ENCODE data around the gene PDGFD. TPM values are rescaled to one million over a fixed set of nuclear protein-coding genes. Genes with fewer than 3 reads are reported as not detected.
"Not testable (repeated sequence)": the region's sequence is repeated elsewhere in the genome, so short reads cannot be mapped to it uniquely, and the experiment has no call there.

Gene PDGFD
- polyA plus RNA-seq, 3 donors, result 22.6 to 24.4 (median 22.6) TPM

- no peak for DNase-seq (ENCODE audit: extremely low read depth in 1 of 11, low read depth in 9 of 11, low spot score in 4 of 11)
These were observed 89.8 kb downstream of the PDGFD start for GRCh38 chr11:104073950-104074705.

GRCh38 chr11:104067534-104067933 lies 96.4 kb downstream of the PDGFD start:
- no peak for DNase-seq (ENCODE audit: extremely low read depth in 1 of 11, low read depth in 9 of 11, low spot score in 4 of 11)

- DNase-seq (ENCODE audit: extremely low read depth in 1 of 11, low read depth in 9 of 11, low spot score in 4 of 11), result no peak
These were observed 99.8 kb downstream of the PDGFD start for GRCh38 chr11:104064034-104064630.

- DNase-seq (ENCODE audit: extremely low read depth in 1 of 11, low read depth in 9 of 11, low spot score in 4 of 11), result no peak
These were observed 102.0 kb downstream of the PDGFD start for GRCh38 chr11:104061853-104062521.

GRCh38 chr11:104060820-104061219 lies 103.1 kb downstream of the PDGFD start:
- no peak for DNase-seq (ENCODE audit: extremely low read depth in 1 of 11, low read depth in 9 of 11, low spot score in 4 of 11)

GRCh38 chr11:104060004-104060794 lies 103.7 kb downstream of the PDGFD start:
- no peak for DNase-seq (ENCODE audit: extremely low read depth in 1 of 11, low read depth in 9 of 11, low spot score in 4 of 11)

- no peak for DNase-seq (ENCODE audit: extremely low read depth in 1 of 11, low read depth in 9 of 11, low spot score in 4 of 11)
These were observed 105.3 kb downstream of the PDGFD start for GRCh38 chr11:104058680-104059079.

GRCh38 chr11:104057908-104058307 lies 106.0 kb downstream of the PDGFD start:
- no peak for DNase-seq (ENCODE audit: extremely low read depth in 1 of 11, low read depth in 9 of 11, low spot score in 4 of 11)

- no peak for DNase-seq (ENCODE audit: extremely low read depth in 1 of 11, low read depth in 9 of 11, low spot score in 4 of 11)
These were observed 108.4 kb downstream of the PDGFD start for GRCh38 chr11:104055596-104055995.

- DNase-seq (ENCODE audit: extremely low read depth in 1 of 11, low read depth in 9 of 11, low spot score in 4 of 11), result no peak
These were observed 108.9 kb downstream of the PDGFD start for GRCh38 chr11:104054911-104055529.

GRCh38 chr11:104053743-104054478 lies 110.0 kb downstream of the PDGFD start:
- DNase-seq (ENCODE audit: extremely low read depth in 1 of 11, low read depth in 9 of 11, low spot score in 4 of 11), result no peak

- DNase-seq (ENCODE audit: extremely low read depth in 1 of 11, low read depth in 9 of 11, low spot score in 4 of 11), result no peak
These were observed 112.2 kb downstream of the PDGFD start for GRCh38 chr11:104051778-104052177.

- DNase-seq (ENCODE audit: extremely low read depth in 1 of 11, low read depth in 9 of 11, low spot score in 4 of 11), result no peak
These were observed 114.8 kb downstream of the PDGFD start for GRCh38 chr11:104049116-104049515.

GRCh38 chr11:104046858-104047257 lies 117.1 kb downstream of the PDGFD start:
- DNase-seq (ENCODE audit: extremely low read depth in 1 of 11, low read depth in 9 of 11, low spot score in 4 of 11), result not testable (repeated sequence)

GRCh38 chr11:104046331-104046730 lies 117.6 kb downstream of the PDGFD start:
- DNase-seq (ENCODE audit: extremely low read depth in 1 of 11, low read depth in 9 of 11, low spot score in 4 of 11), result no peak

- DNase-seq (ENCODE audit: extremely low read depth in 1 of 11, low read depth in 9 of 11, low spot score in 4 of 11), result no peak
These were observed 120.2 kb downstream of the PDGFD start for GRCh38 chr11:104043678-104044239.

- DNase-seq (ENCODE audit: extremely low read depth in 1 of 11, low read depth in 9 of 11, low spot score in 4 of 11), result no peak
These were observed 120.8 kb downstream of the PDGFD start for GRCh38 chr11:104043142-104043541.

GRCh38 chr11:104041792-104042191 lies 122.2 kb downstream of the PDGFD start:
- DNase-seq (ENCODE audit: extremely low read depth in 1 of 11, low read depth in 9 of 11, low spot score in 4 of 11), result no peak

Data from renal cortex interstitium (tissue), 11 donors.